ENCODE results near the gene PBX1.

Gene PBX1

DNA sequence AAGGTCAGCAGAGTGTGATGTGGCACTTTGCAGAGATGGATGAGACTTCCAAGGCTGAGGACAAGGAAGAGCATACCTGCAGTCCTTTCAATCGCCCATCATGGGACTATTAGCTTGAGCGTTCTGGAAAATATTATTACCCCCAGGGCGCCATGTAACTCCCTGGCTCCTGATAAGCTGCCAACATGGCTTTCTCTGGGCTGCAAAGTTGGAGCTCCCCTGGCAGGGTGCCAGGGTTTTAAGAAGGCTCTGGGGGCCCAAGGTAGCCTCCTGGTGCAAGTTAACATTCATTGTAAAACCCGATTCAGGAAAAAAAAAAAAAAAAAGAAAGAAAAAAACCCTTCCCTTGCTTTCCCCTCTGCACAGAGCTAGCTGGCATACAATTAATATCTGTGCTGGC lies 196.7 kb downstream of the PBX1 start (continued):
- no peak for TF ChIP-seq ZNF701 (tag by site-specific recombination; IDR thresholded peaks at IDR 0.05)
- TF ChIP-seq ZBTB17 (tag by site-specific recombination; IDR thresholded peaks at IDR 0.05): no peak
- no peak for TF ChIP-seq SP7 (tag by site-specific recombination; IDR thresholded peaks at IDR 0.05)
- TF ChIP-seq ZBTB1 (tag by site-specific recombination; IDR thresholded peaks at IDR 0.05): no peak
- TF ChIP-seq, protein P1, sequence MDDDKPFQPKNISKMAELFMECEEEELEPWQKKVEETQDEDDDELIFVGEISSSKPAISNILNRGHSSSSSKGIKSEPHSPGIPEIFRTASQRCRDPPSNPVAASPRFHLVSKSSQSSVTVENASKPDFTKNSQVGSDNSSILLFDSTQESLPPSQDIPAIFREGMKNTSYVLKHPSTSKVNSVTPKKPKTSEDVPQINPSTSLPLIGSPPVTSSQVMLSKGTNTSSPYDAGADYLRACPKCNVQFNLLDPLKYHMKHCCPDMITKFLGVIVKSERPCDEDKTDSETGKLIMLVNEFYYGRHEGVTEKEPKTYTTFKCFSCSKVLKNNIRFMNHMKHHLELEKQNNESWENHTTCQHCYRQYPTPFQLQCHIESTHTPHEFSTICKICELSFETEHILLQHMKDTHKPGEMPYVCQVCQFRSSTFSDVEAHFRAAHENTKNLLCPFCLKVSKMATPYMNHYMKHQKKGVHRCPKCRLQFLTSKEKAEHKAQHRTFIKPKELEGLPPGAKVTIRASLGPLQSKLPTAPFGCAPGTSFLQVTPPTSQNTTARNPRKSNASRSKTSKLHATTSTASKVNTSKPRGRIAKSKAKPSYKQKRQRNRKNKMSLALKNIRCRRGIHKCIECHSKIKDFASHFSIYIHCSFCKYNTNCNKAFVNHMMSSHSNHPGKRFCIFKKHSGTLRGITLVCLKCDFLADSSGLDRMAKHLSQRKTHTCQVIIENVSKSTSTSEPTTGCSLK (tag by site-specific recombination; IDR thresholded peaks at IDR 0.05): no peak
- 0 out of 2 replicates have a peak, but pooled peaks have one; percentile 44 for TF ChIP-seq ZNF37A (tag by site-specific recombination; IDR thresholded peaks at IDR 0.05)
- no peak for TF ChIP-seq RBAK (tag by site-specific recombination; IDR thresholded peaks at IDR 0.05)
- TF ChIP-seq KLF7 (tag by site-specific recombination; IDR thresholded peaks at IDR 0.05; ENCODE audit: borderline replicate concordance): no peak
- no peak for TF ChIP-seq ZNF677 (tag by site-specific recombination; IDR thresholded peaks at IDR 0.05)
- TF ChIP-seq ZNF529 (tag by site-specific recombination; IDR thresholded peaks at IDR 0.05; ENCODE audit: insufficient replicate concordance): no peak
- TF ChIP-seq ZNF404 (tag by site-specific recombination; IDR thresholded peaks at IDR 0.05): no peak
- TF ChIP-seq, protein P2, sequence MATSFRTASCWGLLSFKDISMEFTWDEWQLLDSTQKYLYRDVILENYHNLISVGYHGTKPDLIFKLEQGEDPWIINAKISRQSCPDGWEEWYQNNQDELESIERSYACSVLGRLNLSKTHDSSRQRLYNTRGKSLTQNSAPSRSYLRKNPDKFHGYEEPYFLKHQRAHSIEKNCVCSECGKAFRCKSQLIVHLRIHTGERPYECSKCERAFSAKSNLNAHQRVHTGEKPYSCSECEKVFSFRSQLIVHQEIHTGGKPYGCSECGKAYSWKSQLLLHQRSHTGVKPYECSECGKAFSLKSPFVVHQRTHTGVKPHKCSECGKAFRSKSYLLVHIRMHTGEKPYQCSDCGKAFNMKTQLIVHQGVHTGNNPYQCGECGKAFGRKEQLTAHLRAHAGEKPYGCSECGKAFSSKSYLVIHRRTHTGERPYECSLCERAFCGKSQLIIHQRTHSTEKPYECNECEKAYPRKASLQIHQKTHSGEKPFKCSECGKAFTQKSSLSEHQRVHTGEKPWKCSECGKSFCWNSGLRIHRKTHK (tag by site-specific recombination; IDR thresholded peaks at IDR 0.05): no peak
- TF ChIP-seq ZNF830 (tag by site-specific recombination; IDR thresholded peaks at IDR 0.05; ENCODE audit: low read depth): no peak
- no peak for TF ChIP-seq ZNF221 (tag by site-specific recombination; IDR thresholded peaks at IDR 0.05; ENCODE audit: borderline replicate concordance)
- TF ChIP-seq ZEB2 (tag by site-specific recombination; IDR thresholded peaks at IDR 0.05): no peak
- no peak for TF ChIP-seq ZNF426 (tag by site-specific recombination; IDR thresholded peaks at IDR 0.05)

DNA sequence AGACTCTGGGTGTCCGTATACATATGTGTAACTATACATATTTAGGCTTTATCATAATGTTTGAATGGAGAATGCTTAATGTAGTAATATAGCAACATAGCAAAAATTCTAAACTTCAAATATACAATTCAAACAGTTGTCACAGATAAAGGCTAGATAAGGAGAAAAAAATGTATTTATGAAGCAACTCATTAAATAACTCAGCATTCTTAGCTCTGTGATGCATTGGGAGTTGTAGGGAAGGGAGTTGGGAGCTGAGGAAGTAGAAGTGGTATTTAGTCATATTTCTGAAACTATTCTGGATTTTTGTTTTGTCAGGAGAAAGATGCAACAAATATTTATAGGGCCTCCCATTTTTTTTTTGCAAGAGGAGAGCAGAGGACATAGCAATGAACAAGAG lies 197.8 kb downstream of the PBX1 start:
- Histone ChIP-seq H3K4me1 (ENCODE audit: control insufficient read depth, insufficient read depth, low read length) (peaks cover 12% of the 10 kb centered on the region; the same call in 1 of the 2 replicates), H3K36me3 (ENCODE audit: control insufficient read depth in 2 of 2, insufficient read depth in 1 of 2, low read length in 2 of 2) (no peaks in the 10 kb centered on the region), H3K27ac (ENCODE audit: extremely low read depth, low read depth, low read length) (no peak overlapping the region), H3K4me3 (ENCODE audit: low read depth, low read length) (no peak overlapping the region), H3K9me3 (ENCODE audit: control insufficient read depth, insufficient read depth, low read depth, low read length) (no peaks in the 10 kb centered on the region)
- CTCF ChIA-PET: no interaction called here
- POLR2A ChIA-PET: no interaction called here
- TF ChIP-seq ZFP41 (tag by site-specific recombination; IDR thresholded peaks at IDR 0.05; ENCODE audit: borderline replicate concordance) (no peak), FEZF1 (tag by site-specific recombination; IDR thresholded peaks at IDR 0.05) (no peak)

DNA sequence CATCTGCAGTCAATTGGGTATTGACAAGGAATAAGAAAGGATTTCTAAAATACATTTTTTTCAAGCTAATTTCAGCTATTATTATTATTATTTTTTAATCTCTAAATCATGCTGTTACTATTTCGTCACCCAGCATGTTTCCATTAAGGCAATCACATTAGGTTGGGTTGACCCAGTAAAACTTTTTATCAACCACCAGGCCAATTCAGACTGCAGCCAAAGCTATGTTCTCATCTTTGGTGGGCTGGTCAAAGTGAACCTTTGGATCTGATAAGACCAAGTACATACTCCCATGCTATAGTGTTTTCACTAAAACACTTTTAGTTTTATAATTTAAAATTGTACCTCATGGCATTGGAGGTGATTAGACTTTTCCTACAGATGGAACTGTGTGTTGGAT lies 198.6 kb downstream of the PBX1 start:
- Histone ChIP-seq H3K4me3 (ENCODE audit: low read depth, low read length) (no peak overlapping the region), H3K36me3 (ENCODE audit: control insufficient read depth in 2 of 2, insufficient read depth in 1 of 2, low read length in 2 of 2) (no peaks in the 10 kb centered on the region), H3K4me1 (ENCODE audit: control insufficient read depth, insufficient read depth, low read length) (peaks cover 12% of the 10 kb centered on the region; the same call in 1 of the 2 replicates), H3K27ac (ENCODE audit: extremely low read depth, low read depth, low read length) (no peak overlapping the region), H3K9me3 (ENCODE audit: control insufficient read depth, insufficient read depth, low read depth, low read length) (no peaks in the 10 kb centered on the region)
- ChIA-PET POLR2A (no interaction called here), CTCF (no interaction called here)
- no peak for TF ChIP-seq ZNF404 (tag by site-specific recombination; IDR thresholded peaks at IDR 0.05)
- no peak for TF ChIP-seq ZNF138 (tag by site-specific recombination; IDR thresholded peaks at IDR 0.05; ENCODE audit: borderline replicate concordance)
- TF ChIP-seq HOXD13 (CRISPR knock-in tag; IDR thresholded peaks at IDR 0.05; ENCODE audit: borderline replicate concordance): no peak
- no peak for TF ChIP-seq IKZF3 (tag by site-specific recombination; IDR thresholded peaks at IDR 0.05)
- TF ChIP-seq ZNF629 (tag by site-specific recombination; IDR thresholded peaks at IDR 0.05): no peak
- TF ChIP-seq OVOL3 (tag by site-specific recombination; IDR thresholded peaks at IDR 0.05): no peak
- no peak for TF ChIP-seq ZNF664 (tag by site-specific recombination; IDR thresholded peaks at IDR 0.05)
- TF ChIP-seq ZBTB17 (tag by site-specific recombination; IDR thresholded peaks at IDR 0.05): no peak
- TF ChIP-seq, protein P3, sequence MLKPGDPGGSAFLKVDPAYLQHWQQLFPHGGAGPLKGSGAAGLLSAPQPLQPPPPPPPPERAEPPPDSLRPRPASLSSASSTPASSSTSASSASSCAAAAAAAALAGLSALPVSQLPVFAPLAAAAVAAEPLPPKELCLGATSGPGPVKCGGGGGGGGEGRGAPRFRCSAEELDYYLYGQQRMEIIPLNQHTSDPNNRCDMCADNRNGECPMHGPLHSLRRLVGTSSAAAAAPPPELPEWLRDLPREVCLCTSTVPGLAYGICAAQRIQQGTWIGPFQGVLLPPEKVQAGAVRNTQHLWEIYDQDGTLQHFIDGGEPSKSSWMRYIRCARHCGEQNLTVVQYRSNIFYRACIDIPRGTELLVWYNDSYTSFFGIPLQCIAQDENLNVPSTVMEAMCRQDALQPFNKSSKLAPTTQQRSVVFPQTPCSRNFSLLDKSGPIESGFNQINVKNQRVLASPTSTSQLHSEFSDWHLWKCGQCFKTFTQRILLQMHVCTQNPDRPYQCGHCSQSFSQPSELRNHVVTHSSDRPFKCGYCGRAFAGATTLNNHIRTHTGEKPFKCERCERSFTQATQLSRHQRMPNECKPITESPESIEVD (tag by site-specific recombination; IDR thresholded peaks at IDR 0.05): no peak
